ENCODE measurements around the gene GTPBP3. TPM values are rescaled to one million over a fixed set of nuclear protein-coding genes. Genes with fewer than 3 reads are reported as not detected.
A peak's percentile ranks its signal among the peaks of the same experiment; 100 is the strongest.

GTPBP3 gene
- polyA plus RNA-seq, 3 donors from 2014 or later = 2.8 to 8.8 (median 3.1) TPM

DNA sequence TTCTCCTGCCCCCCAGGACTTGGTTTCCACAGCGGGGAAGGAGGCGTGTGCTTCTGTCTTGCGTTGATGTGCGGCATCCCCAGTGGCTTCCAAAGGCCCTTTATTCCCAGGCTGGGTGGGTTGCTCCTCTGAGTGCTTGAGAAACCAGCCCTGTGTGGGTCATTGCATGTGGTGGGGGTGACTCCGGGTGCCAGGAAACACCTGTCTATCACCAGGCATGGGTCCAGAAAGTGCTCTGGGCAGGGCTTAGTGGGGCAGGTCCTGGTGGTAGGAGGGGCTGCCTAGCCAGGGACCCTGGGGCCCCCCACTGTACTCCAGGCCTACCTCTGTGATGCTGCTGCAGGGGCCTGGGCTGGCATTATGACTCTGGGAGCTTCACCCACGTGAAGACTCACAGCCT is 18.4 kb upstream of the GTPBP3 start:
- Mint-ChIP-seq H3K4me1 (peaks cover 0 to 8% of the 10 kb centered on the region in 2 donors), H3K36me3 (peaks cover 0 to 13% (median 4%) of the 10 kb centered on the region in 3 donors), H3K27me3 (ENCODE audit: low read depth in 3 of 3) (peaks cover 2 to 5% (median 3%) of the 10 kb centered on the region in 3 donors), H3K4me3 (no peak overlapping the region), H3K9me3 (no peaks in the 10 kb centered on the region), H3K27ac (no peak overlapping the region)
- no peak for DNase-seq

DNA sequence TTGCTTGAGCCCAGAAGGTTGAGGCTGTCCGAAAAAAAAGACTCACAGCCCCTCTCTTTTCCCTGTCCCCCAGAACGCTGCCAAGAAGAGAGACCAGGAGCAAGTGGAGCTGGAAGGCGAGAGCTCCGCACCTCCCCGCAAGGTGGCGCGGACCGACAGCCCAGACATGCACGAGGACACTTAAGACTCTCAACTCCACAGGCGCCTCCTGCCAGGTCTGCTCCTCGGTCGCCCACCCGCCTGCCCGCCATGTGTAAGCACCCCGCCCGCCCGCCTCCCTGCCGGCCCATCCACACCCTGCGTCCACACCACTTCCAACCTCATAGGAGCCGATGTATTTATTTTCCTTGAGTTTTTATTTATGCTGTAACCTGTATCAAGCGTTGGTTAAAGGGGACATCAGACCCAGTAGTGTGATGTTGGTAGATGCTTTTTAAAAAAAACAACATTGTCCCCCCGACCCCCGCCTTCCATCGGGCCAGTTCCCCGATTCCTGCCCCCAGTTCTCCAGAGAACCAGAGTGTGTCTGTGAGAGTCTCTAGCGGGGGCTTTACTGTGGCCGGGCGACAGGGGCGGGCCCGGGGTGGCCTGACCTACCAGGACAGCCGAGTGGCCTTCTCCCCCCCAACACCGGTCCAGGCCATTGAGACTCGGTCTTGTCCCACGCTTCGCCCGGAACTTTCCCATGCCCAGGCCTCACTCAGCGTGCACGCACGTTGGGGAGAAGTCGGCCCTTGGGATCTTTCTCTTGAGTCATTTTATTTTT is 17.7 kb upstream of the GTPBP3 start:
- Mint-ChIP-seq H3K4me3 (no peak overlapping the region), H3K27ac (no peak overlapping the region), H3K36me3 (peaks cover 0 to 13% (median 4%) of the 10 kb centered on the region in 3 donors), H3K4me1 (peaks cover 0 to 8% of the 10 kb centered on the region in 2 donors), H3K9me3 (no peaks in the 10 kb centered on the region), H3K27me3 (ENCODE audit: low read depth in 3 of 3) (peaks cover 2 to 5% (median 3%) of the 10 kb centered on the region in 3 donors)
- no peak for DNase-seq

DNA sequence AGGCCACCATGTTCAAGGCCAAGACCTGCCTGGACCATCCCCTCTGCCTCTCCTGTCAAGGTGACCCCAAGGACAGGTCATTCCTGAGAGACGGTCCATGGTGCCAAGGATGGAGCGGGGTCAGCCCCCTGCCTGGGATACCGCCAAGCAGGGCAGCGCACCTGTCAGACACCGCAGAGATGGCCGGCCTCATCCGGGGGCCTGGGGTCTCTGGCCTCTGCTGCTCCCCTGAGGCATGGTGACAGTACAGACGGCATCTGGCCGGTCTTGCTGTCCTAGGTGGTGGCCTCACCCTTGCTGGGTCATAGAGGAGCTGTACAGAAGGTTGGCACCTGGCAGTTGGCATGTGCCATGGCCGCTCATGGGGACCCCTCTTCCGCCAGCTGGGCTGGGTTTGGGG is 16.9 kb upstream of the GTPBP3 start:
- H3K36me3 Mint-ChIP-seq = peaks cover 0 to 13% (median 4%) of the 10 kb centered on the region in 3 donors
- peaks cover 0 to 8% of the 10 kb centered on the region in 2 donors for H3K4me1 Mint-ChIP-seq

DNA sequence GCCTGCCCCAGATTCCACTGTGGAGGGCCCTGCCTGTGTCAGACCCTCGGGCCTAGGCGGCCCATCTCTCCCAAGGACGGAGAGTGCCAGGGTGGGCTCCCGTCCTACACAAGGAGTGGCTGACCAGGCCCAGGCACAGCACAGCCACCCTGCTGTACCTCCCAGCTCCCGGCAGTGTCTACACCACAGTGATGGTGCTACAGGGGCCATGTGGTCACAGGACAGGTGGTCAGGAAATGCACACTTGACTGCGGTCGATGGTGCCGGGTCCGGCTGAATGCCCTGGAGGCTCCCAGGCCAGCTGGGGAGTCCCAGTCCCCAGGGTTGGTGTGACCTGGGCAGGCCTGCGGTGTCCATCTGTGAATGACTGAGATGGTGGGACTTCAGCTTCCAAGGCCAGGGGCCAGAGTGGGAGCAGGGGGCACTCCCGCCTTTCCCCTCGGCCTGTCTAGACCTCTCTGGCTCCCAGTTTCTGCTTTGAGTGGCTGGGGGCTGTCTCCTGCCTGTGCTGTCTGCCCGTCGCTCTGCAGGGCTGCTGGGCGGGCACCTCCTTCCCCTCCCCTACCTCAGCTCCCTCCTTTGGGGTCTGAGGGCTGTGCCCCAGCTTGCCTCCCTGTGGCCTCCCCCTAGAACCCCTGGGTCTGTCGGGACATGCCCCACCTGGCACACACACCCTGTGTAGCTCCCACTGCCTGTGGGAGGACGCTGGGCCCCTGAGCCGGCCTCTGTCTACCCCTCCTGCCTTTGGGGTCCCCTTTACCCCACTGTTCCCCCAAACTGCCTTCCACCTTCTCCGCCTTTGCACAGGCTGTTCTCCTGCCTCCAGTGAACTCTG is 15.5 kb upstream of the GTPBP3 start:
- Mint-ChIP-seq H3K4me1 (peaks cover 0 to 6% of the 10 kb centered on the region in 2 donors), H3K27me3 (ENCODE audit: low read depth in 3 of 3) (peaks cover 2 to 7% (median 2%) of the 10 kb centered on the region in 3 donors), H3K4me3 (no peak overlapping the region), H3K9me3 (no peaks in the 10 kb centered on the region), H3K36me3 (peaks cover 0 to 13% (median 4%) of the 10 kb centered on the region in 3 donors), H3K27ac (no peak overlapping the region)
- no peak for DNase-seq

More for the DNA sequence above, 16.9 kb upstream of the GTPBP3 start:
- no peak overlapping the region for H3K4me3 Mint-ChIP-seq
- H3K27ac Mint-ChIP-seq = no peak overlapping the region
- no peaks in the 10 kb centered on the region for H3K9me3 Mint-ChIP-seq
- peaks cover 2 to 5% (median 3%) of the 10 kb centered on the region in 3 donors for H3K27me3 Mint-ChIP-seq (ENCODE audit: low read depth in 3 of 3)
- no peak for DNase-seq

DNA sequence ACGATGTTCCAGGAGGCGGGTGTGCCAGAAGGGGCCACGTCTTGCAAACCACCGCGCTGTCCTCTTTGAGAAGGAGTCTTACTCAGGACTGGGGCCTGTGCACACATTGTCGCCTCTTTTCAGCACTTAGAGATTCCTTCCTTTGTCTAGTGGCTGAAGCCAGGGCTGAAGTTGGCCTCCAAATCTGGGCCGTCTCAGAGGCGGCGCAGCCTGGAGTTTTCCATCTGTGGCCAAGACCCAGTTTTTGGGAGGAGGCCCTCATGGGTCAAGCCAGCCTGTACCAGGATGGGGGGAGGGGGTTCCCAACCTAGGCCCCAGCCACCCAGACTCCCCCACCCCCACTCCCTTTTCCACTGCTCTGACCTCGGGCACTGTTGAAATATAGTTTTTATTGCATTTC is 14.5 kb upstream of the GTPBP3 start:
- Mint-ChIP-seq H3K4me1 (peaks cover 0 to 7% of the 10 kb centered on the region in 2 donors), H3K9me3 (no peaks in the 10 kb centered on the region), H3K36me3 (peaks cover 0 to 13% (median 4%) of the 10 kb centered on the region in 3 donors), H3K4me3 (no peak overlapping the region), H3K27me3 (ENCODE audit: low read depth in 3 of 3) (peaks cover 2 to 7% (median 2%) of the 10 kb centered on the region in 3 donors), H3K27ac (no peak overlapping the region)
- DNase-seq = no peak

DNA sequence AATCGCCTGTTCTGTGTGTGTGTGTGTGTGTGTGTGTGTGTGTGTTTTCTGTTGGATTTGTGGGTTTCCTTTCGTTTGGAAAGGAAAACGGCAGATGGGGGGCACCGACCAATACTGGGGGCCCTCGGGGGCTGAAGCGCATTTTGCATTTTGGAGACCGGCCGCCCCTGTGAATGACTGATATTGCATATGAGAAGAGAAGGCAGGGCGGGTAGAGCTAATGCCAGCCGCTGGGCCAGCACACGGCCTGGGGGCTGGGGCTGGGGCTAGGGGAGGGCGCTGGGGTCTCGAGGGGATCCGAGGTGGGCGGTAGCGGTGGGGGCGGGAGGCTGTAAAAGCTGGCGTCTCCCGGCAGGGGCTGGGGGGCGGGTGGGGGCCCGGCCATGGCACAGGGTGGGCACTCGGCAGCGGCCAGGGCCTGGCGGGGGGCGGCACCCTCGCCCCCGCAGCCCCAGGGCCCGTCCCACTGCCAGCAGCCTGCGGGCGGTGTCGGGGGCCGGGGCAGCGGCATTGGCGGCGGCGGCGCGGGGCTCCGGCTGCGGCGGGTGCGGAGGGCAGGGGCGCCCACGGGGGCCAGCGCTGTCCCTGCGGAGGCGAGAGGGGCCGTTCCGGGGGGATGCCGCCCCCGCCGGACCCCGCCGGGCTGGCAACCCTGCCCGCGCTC is 13.9 kb upstream of the GTPBP3 start:
- no peak overlapping the region for H3K27ac Mint-ChIP-seq
- H3K4me3 Mint-ChIP-seq = no peak overlapping the region

DNA sequence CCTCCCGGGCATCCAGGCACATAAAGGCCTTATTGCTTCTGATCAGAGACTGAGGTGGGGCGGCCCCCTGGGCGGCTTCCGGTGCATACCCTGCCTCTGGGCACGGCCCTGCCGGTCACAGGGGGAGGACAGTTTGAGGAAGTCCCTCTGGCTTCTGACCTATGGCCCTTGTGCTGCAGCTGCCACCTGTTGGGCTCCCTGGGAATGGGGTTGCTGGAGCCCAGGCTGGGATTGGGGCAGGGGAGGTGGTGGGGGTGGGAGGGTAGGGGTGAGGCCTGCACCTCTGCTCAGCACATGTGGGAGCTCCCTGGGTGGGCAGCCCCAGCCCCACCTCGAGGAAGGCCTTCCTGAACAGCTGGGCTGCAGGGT is 13.4 kb upstream of the GTPBP3 start:
- DNase-seq = no peak
- no peaks in the 10 kb centered on the region for H3K9me3 Mint-ChIP-seq
- H3K4me1 Mint-ChIP-seq = peaks cover 0 to 8% of the 10 kb centered on the region in 2 donors
- no peak overlapping the region for H3K4me3 Mint-ChIP-seq
- no peak overlapping the region for H3K27ac Mint-ChIP-seq
- H3K36me3 Mint-ChIP-seq = peaks cover 0 to 13% (median 4%) of the 10 kb centered on the region in 3 donors
- peaks cover 2 to 7% (median 2%) of the 10 kb centered on the region in 3 donors for H3K27me3 Mint-ChIP-seq (ENCODE audit: low read depth in 3 of 3)

More for the DNA sequence above, 13.9 kb upstream of the GTPBP3 start:
- Mint-ChIP-seq H3K9me3 (no peaks in the 10 kb centered on the region), H3K36me3 (peaks cover 0 to 13% (median 4%) of the 10 kb centered on the region in 3 donors), H3K4me1 (peaks cover 0 to 7% of the 10 kb centered on the region in 2 donors), H3K27me3 (ENCODE audit: low read depth in 3 of 3) (peaks cover 2 to 7% (median 2%) of the 10 kb centered on the region in 3 donors)
- no peak for DNase-seq

DNA sequence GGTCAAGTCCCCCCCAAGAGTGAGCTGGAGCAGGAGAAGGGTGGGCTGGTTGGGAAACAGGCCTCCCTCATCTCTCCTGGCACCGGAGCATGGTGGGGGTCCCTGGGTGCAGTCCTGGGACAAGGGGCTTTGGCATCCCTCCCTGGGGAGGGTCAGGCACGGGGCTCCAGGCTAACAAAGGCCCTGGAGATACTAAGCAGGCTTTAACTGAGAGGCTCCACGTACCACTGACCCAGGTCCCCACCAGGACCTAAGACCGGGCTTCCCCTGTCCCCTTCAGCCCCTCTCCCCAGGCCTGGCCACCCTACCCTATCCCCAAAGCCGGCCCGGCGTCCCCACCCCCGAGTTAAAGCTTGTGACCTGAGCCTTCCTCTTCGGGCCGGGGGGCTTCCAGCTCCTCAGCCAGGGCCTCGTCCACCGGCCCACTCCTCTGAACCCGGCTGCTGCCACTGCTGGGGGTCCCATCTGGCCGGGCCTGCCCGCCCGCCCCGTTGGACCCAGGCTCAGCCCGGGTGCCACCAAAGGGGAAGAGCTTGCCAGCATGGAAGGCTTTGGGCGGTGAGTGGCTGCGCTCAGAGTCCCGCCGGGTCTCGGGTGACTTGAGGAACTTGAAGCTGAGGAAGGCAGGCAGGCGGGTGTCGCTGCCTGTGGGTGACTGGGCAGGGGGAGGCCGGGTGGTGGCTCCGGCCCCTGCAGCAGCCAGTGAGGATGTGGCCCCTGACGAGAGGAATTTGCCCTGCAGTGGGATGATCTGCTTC is 12.8 kb upstream of the GTPBP3 start:
- peaks cover 2 to 7% (median 2%) of the 10 kb centered on the region in 3 donors for H3K27me3 Mint-ChIP-seq (ENCODE audit: low read depth in 3 of 3)
- H3K4me3 Mint-ChIP-seq = no peak overlapping the region
- no peaks in the 10 kb centered on the region for H3K9me3 Mint-ChIP-seq

DNA sequence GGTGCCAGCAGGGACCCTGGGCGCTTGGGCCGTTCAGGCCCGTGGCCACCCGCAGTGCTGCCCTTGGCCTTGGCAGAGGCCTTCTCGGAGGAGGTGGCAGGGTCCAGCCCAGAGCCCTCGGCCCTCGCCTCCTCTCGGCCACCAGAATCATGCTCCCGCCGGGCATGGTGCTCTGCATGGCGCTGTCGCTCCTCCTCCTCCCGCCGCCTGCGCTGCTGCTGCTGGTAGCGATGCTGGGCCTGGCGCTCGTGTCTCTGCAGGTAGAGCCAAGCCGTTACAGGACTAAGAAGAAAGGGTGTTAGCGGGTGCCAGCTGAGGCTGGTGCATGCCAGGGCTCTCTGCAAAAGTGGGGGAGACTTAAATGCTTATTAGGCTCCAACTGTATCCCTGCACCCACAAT is 12.2 kb upstream of the GTPBP3 start:
- H3K27me3 Mint-ChIP-seq (ENCODE audit: low read depth in 3 of 3) = peaks cover 2 to 5% (median 2%) of the 10 kb centered on the region in 3 donors
- H3K9me3 Mint-ChIP-seq = no peaks in the 10 kb centered on the region
- no peak overlapping the region for H3K4me3 Mint-ChIP-seq
- peaks cover 0 to 12% of the 10 kb centered on the region in 2 donors for H3K4me1 Mint-ChIP-seq
- peaks cover 0 to 6% (median 1%) of the 10 kb centered on the region in 3 donors for H3K36me3 Mint-ChIP-seq
- no peak overlapping the region for H3K27ac Mint-ChIP-seq
- DNase-seq = no peak

More for the DNA sequence above, 12.8 kb upstream of the GTPBP3 start:
- peaks cover 0 to 9% of the 10 kb centered on the region in 2 donors for H3K4me1 Mint-ChIP-seq
- peaks cover 0 to 9% (median 4%) of the 10 kb centered on the region in 3 donors for H3K36me3 Mint-ChIP-seq
- H3K27ac Mint-ChIP-seq = no peak overlapping the region
- DNase-seq = no peak

DNA sequence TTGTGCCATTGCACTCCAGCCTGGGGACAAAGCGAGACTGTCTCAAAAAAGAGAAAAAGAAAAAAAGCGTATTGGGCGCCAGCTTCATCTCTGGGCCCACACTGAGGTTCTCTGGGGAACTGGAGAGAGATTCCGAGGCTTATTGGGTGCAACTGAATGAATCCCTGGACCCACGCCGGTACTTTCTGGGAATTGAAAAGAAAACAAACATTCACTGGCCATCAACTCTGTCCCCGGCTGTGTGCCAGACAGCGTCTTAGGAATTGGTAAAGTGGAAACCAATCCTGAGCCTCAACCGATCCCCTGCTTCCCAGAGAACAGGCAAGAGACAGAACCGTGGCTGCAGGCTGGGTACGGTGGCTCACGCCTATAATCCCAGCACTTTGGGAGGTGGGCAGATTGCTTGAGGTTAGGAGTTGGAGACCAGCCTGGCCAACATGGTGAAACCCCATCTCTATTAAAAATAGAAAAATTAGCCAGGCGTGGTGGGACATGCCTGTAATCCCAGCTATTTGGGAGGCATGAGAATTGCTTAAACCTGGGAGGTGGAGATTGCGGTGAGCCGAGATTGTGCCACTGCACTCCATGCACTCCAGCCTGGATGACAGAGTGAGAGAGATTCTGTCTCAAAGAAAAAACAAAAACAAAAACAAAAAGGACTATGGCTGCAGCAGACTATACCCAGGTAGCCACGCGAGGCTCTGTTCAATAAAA is 11.3 kb upstream of the GTPBP3 start:
- Mint-ChIP-seq H3K27me3 (ENCODE audit: low read depth in 3 of 3) (peaks cover 2 to 5% (median 2%) of the 10 kb centered on the region in 3 donors), H3K36me3 (peaks cover 0 to 4% (median 0%) of the 10 kb centered on the region in 3 donors), H3K27ac (no peak overlapping the region), H3K9me3 (no peaks in the 10 kb centered on the region), H3K4me1 (peaks cover 0 to 17% of the 10 kb centered on the region in 2 donors), H3K4me3 (no peak overlapping the region)
- no peak for DNase-seq

DNA sequence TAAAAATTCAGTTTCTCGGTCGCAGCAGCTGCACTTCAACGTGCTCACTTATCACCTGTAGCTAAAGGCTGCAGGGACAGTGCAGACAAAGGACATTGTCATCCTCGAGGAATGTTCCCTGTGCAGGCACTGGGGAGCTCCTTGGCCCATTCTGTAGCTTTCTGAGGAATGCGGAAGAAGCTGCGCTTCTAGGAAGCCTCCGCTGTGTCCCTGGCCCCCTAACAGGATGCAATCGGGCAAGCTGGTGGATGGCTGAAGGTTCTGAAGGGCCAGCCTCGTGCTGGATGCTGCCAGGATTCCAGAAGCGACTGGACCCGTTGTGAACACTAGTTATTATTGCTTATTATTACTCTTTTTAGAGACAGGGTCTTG is 10.8 kb upstream of the GTPBP3 start:
- H3K27ac Mint-ChIP-seq = no peak overlapping the region
- H3K36me3 Mint-ChIP-seq = peaks cover 0 to 4% (median 0%) of the 10 kb centered on the region in 3 donors
- H3K27me3 Mint-ChIP-seq (ENCODE audit: low read depth in 3 of 3) = peaks cover 2 to 7% (median 2%) of the 10 kb centered on the region in 3 donors
- peak overlapping the region in 2 of 5 donors; percentile 12 to 55 for H3K4me3 Mint-ChIP-seq
- H3K9me3 Mint-ChIP-seq = no peaks in the 10 kb centered on the region
- H3K4me1 Mint-ChIP-seq = peaks cover 0 to 17% of the 10 kb centered on the region in 2 donors
- no peak for DNase-seq

DNA sequence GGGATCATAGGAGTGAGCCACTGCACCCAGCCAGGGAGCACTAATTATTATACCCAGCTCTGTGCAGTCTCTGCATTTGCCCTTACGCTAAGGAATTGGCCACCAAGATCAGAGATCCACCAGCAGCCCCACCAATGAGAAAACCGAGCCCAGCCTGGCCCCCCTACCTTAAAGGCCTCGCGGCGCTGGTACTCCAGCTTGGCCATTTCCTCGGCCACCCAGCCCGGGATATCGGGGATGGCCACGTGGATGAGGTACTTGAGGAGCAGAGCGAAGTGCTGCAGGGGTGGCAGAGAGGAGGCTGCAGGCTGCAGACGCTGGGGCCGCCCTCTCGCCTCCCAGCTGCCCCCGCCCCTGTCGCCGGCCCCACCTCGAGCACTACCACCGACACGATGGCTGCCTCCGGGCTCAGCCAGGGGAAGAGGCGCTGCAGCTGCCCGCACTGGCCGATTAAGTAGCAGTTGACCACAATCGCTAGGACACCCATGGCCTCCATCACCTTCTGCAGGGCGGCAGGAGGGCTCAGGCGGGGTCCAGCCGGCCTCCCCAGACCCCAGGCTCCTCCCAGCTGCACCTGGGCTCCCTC is 10.2 kb upstream of the GTPBP3 start:
- no peak for DNase-seq
- H3K27me3 Mint-ChIP-seq (ENCODE audit: low read depth in 3 of 3) = peaks cover 2 to 7% (median 2%) of the 10 kb centered on the region in 3 donors
- H3K4me3 Mint-ChIP-seq = peak overlapping the region in 2 of 5 donors; percentile 12 to 55
- peaks cover 0 to 4% (median 0%) of the 10 kb centered on the region in 3 donors for H3K36me3 Mint-ChIP-seq
- H3K4me1 Mint-ChIP-seq = peaks cover 0 to 17% of the 10 kb centered on the region in 2 donors
- H3K9me3 Mint-ChIP-seq = no peaks in the 10 kb centered on the region
- no peak overlapping the region for H3K27ac Mint-ChIP-seq

Measured in immature natural killer cell (primary cell).